Right atrium auricular region (tissue), 2 donors: ENCODE results near the gene PCSK5. TPM values are rescaled to one million over a fixed set of nuclear protein-coding genes. Genes with fewer than 3 reads are reported as not detected.

Experiments
- DNase-seq: peaks from one replicate; pipeline ENCODE4 v3.0.0-alpha.2; 2019; ENCODE audit warnings: low spot score
- H3K27ac ChIP-seq, 2 donors: fragments of 200-600 bp; sonication (generic); 1 replicate in 1 of 2; 2 replicates in 1 of 2; pipeline ENCODE4 v1.5.1; 2016 to 2019
- H3K27me3 ChIP-seq, 2 donors: fragments of 200-600 bp; sonication (generic); one replicate each; pipeline versions ENCODE4 v1.5.1 to v1.6.0; 2017 to 2019
- H3K36me3 ChIP-seq: fragments of 200-600 bp; sonication (generic); one replicate; pipeline ENCODE4 v1.5.1; 2016
- H3K4me1 ChIP-seq, 2 donors: fragments of 200-600 bp; sonication (generic); one replicate each; pipeline versions ENCODE4 v1.5.1 to v1.6.0; 2017 to 2019
- H3K4me3 ChIP-seq, 2 donors: fragments of 200-600 bp; sonication (generic); 1 replicate in 1 of 2; 2 replicates in 1 of 2; pipeline ENCODE4 v1.5.1; 2017 to 2019; ENCODE audit warnings: mild to moderate bottlenecking in 1 of 2, moderate library complexity in 1 of 2
- H3K9me3 ChIP-seq, 2 donors: fragments of 200-600 bp; sonication (generic); one replicate each; pipeline ENCODE4 v1.5.1; 2019
- CTCF ChIP-seq, 2 donors: fragments of 200-600 bp; sonication (generic); IDR thresholded peaks; one replicate each; pipeline ENCODE4 v1.5.1; 2019; ENCODE audit warnings: antibody characterized with exemption in 2 of 2
- total RNA-seq, 2 donors: library from RNA; depleted of rRNA; stranded (reverse); fragments of >200 nt; gene quantifications; one replicate each; pipeline ENCODE4 v1.1.0, GENCODE V29; 2016

Gene PCSK5
- total RNA-seq, 2 donors from 2014 or later = 5.3 to 6.5 TPM

GRCh38 chr9:75985515-75985914 lies 95.0 kb downstream of the PCSK5 start:
- H3K9me3 ChIP-seq = no peaks in the 10 kb centered on the region
- DNase-seq = no peak
- TF ChIP-seq CTCF (IDR thresholded peaks at IDR 0.05) = no peak
- no peak overlapping the region for H3K27ac ChIP-seq
- no peak overlapping the region for H3K4me3 ChIP-seq
- no peaks in the 10 kb centered on the region for H3K4me1 ChIP-seq
- no peaks in the 10 kb centered on the region for H3K27me3 ChIP-seq
- H3K36me3 ChIP-seq = no peaks in the 10 kb centered on the region

GRCh38 chr9:75988663-75989062 lies 98.2 kb downstream of the PCSK5 start:
- Histone ChIP-seq H3K27me3 (no peaks in the 10 kb centered on the region), H3K4me1 (no peaks in the 10 kb centered on the region), H3K9me3 (no peaks in the 10 kb centered on the region), H3K36me3 (no peaks in the 10 kb centered on the region), H3K27ac (no peak overlapping the region), H3K4me3 (no peak overlapping the region)
- DNase-seq = no peak
- TF ChIP-seq CTCF (IDR thresholded peaks at IDR 0.05) = no peak

DNA sequence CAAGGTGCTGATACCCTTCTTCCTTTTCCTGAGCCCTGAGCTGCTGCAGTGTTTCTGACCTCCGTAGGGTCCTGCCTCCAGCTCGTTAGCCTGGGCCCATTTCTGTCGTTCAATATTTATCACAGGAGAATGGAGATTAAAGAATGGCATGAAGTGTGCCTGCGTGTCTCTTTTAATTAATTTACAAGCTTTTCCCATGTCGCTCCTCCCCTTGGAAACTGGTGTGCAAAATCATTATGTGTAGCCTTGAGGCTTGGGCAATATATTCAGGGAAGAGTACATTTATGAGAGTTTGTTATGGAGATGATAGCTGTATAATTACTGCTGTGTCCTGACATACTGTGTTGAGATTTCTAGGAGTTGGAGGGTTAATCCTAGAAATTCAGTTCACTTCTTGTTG lies 99.7 kb downstream of the PCSK5 start:
- no peaks in the 10 kb centered on the region for H3K4me1 ChIP-seq
- H3K9me3 ChIP-seq = no peaks in the 10 kb centered on the region
- TF ChIP-seq CTCF (IDR thresholded peaks at IDR 0.05) = no peak
- H3K36me3 ChIP-seq = no peaks in the 10 kb centered on the region
- no peak overlapping the region for H3K4me3 ChIP-seq
- H3K27ac ChIP-seq = no peak overlapping the region
- no peak for DNase-seq
- H3K27me3 ChIP-seq = no peaks in the 10 kb centered on the region

DNA sequence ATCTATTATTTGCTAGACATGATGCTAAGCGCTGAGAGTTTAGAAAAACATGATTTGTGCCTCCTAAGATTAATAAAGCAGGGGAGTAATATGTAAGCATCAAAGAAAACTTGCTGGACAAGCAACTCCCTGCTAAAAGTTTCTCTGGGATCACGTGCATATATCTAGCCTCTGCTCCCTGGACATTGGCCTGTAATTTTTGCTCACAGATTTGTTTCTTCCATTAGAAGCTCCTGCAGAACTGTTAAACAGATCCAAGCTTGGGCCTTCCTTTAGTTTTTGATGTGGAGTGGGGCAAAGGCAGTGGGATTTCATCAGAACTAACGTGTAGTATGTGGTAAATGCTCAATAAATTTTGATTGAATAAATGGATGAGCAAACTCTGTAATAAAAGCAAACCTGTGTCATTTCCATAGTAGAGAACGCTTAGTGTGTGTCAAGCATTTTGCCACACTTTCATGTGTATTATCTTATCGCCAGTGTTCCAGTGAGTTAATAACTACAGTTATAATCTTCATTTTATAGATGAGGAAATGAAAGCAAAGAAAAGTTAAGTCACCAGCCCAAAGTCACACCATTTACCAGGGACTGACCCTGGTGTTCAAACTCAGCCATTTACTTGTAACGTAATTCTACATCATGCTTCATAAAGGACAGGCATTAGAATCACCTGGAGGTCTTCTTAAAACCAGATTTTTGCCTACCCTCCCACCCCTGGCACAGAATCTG lies 100.3 kb downstream of the PCSK5 start:
- H3K4me1 ChIP-seq = no peaks in the 10 kb centered on the region
- H3K4me3 ChIP-seq = no peak overlapping the region
- H3K27me3 ChIP-seq = no peaks in the 10 kb centered on the region
- DNase-seq = no peak
- no peak for TF ChIP-seq CTCF (IDR thresholded peaks at IDR 0.05)
- H3K27ac ChIP-seq = no peak overlapping the region
- no peaks in the 10 kb centered on the region for H3K36me3 ChIP-seq
- H3K9me3 ChIP-seq = no peaks in the 10 kb centered on the region

GRCh38 chr9:75992482-75993206 lies 102.2 kb downstream of the PCSK5 start:
- no peaks in the 10 kb centered on the region for H3K27me3 ChIP-seq
- H3K9me3 ChIP-seq = no peaks in the 10 kb centered on the region
- no peaks in the 10 kb centered on the region for H3K4me1 ChIP-seq
- TF ChIP-seq CTCF (IDR thresholded peaks at IDR 0.05) = no peak
- no peak overlapping the region for H3K4me3 ChIP-seq
- H3K27ac ChIP-seq = no peak overlapping the region
- no peaks in the 10 kb centered on the region for H3K36me3 ChIP-seq
- DNase-seq = no peak
